Type B pancreatic cell (in vitro differentiated cells): ENCODE results near the gene POLR3K. TPM values are rescaled to one million over a fixed set of nuclear protein-coding genes. Genes with fewer than 3 reads are reported as not detected.

Experiments
- DNase-seq: peaks from one replicate; pipeline ENCODE4 v3.0.0; 2021; ENCODE audit warnings: mixed read lengths; ENCODE audit not compliant: unreplicated experiment; ENCODE audit errors: extremely low spot score
- H3K27ac Mint-ChIP-seq: 2 replicates; pipeline ENCODE4 v1.8.0; 2021; ENCODE audit warnings: mild to moderate bottlenecking, mixed read lengths
- H3K27me3 Mint-ChIP-seq: 2 replicates; pipeline ENCODE4 v1.8.0; 2021; ENCODE audit warnings: mixed read lengths
- H3K36me3 Mint-ChIP-seq: 2 replicates; pipeline ENCODE4 v1.8.0; 2021; ENCODE audit warnings: mixed read lengths
- H3K4me1 Mint-ChIP-seq: one replicate; pipeline ENCODE4 v1.8.0; 2021; ENCODE audit warnings: mixed read lengths; ENCODE audit not compliant: unreplicated experiment
- H3K4me3 Mint-ChIP-seq: 2 replicates; pipeline ENCODE4 v1.8.0; 2021; ENCODE audit warnings: mild to moderate bottlenecking, mixed read lengths
- H3K9me3 Mint-ChIP-seq: 2 replicates; pipeline ENCODE4 v1.8.0; 2021; ENCODE audit warnings: mixed read lengths
- total RNA-seq: library from RNA; stranded (reverse); gene quantifications from 2 replicates; pipeline ENCODE4 v1.2.1, GENCODE V29; 2021; ENCODE audit warnings: low replicate concordance
- TF ChIP-seq, protein P1 (sequence below): fragments of 200-600 bp; sonication (generic); conservative IDR thresholded peaks from 2 replicates; pipeline ENCODE4 v1.5.0; 2021; ENCODE audit warnings: antibody characterized with exemption, mild to moderate bottlenecking

The POLR3K gene
- total RNA-seq, 1 donor from 2014 or later = 17.6 TPM

DNA sequence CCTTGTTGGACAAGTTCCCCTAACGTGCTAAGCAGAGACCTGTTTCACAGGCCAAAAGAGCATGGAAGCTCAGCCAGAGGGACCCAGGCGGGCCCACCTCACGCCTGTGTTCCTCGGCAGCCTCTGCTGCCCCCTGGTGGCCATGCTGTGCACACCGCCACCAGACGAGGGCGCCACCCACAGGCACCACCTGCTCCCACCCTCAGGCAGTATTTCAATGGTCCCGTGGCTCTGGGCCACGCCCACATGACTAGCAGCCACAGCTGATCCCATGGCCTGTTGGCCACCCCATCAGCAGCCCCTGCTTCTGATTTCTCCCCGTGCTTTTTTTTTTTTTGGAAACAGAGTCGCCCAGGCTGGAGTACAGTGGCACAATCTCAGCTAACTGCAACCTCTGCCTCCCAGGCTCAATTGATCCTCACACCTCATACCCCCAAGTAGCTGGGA, 43.5 kb upstream of the POLR3K start:
- H3K4me1 Mint-ChIP-seq = no peaks in the 10 kb centered on the region
- H3K36me3 Mint-ChIP-seq = no peaks in the 10 kb centered on the region
- TF ChIP-seq, protein P1, sequence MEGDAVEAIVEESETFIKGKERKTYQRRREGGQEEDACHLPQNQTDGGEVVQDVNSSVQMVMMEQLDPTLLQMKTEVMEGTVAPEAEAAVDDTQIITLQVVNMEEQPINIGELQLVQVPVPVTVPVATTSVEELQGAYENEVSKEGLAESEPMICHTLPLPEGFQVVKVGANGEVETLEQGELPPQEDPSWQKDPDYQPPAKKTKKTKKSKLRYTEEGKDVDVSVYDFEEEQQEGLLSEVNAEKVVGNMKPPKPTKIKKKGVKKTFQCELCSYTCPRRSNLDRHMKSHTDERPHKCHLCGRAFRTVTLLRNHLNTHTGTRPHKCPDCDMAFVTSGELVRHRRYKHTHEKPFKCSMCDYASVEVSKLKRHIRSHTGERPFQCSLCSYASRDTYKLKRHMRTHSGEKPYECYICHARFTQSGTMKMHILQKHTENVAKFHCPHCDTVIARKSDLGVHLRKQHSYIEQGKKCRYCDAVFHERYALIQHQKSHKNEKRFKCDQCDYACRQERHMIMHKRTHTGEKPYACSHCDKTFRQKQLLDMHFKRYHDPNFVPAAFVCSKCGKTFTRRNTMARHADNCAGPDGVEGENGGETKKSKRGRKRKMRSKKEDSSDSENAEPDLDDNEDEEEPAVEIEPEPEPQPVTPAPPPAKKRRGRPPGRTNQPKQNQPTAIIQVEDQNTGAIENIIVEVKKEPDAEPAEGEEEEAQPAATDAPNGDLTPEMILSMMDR = peak; percentile 98
- peak; percentile 90 for DNase-seq
- H3K27me3 Mint-ChIP-seq = no peaks in the 10 kb centered on the region
- H3K27ac Mint-ChIP-seq = no peak overlapping the region
- no peaks in the 10 kb centered on the region for H3K9me3 Mint-ChIP-seq
- no peak overlapping the region for H3K4me3 Mint-ChIP-seq

DNA sequence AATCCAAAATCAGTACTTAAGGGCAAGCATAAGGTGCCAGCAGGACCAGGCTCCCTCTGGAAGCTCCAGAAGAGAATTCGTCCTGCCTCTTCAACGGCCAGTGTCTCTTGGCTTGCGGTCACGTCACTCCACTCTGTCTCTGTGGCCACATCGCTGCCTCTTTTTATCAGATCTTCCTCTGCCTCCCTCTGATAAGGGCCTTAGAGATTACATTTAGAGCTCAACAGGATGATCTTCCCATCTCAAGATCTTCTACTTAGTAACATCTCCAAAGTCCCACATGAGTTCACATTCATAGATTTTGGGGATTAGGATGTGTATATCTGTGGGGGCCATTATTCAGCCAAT, 41.5 kb upstream of the POLR3K start:
- H3K36me3 Mint-ChIP-seq = no peaks in the 10 kb centered on the region
- no peaks in the 10 kb centered on the region for H3K9me3 Mint-ChIP-seq
- H3K27me3 Mint-ChIP-seq = no peaks in the 10 kb centered on the region
- no peaks in the 10 kb centered on the region for H3K4me1 Mint-ChIP-seq
- no peak for DNase-seq
- no peak overlapping the region for H3K27ac Mint-ChIP-seq
- no peak overlapping the region for H3K4me3 Mint-ChIP-seq
- TF ChIP-seq, protein P1 = no peak

DNA sequence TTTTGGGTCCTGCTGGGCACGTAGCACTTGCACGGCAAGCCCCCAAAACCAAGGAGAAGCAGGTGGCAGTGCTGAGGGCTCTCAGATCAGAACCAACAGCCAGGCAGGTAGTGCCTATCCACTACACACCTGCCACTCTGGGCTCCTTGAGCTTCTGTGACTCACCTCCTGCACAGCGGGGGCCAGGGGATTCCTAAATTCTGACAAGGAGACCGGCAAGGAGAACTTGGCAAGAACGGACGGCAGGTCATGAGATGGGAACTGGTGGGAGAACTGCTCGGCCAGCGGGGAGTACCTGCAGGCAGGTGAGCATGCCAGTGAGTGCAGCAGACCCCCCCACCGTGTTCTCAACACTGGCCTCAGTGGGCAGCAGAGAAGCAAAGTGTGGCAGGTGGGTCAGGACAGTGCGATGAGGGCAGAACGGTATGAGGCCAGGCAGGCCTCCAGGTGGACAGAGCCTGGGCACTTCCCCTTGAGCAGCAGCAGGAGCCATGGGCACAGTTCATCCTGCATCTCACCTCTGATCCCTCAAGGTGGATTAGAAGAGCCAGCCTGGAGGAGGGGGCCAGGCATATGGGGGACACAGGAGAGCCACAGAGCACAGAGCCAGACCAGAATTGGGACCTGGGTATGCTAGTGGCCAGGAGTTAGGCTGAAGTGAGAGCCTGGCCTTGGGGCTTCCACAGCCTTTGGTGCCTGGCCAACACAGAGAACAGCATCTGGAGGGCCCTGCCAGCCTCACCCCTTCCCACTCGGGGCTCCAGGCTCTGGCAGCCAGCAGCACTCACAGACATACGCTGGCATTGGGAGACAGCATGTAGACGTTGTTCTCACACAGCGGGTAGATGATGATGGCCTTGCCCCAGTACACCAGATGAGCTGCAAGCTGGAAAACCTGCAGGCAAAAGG, 39.3 kb upstream of the POLR3K start:
- no peak overlapping the region for H3K27ac Mint-ChIP-seq
- no peak for DNase-seq

DNA sequence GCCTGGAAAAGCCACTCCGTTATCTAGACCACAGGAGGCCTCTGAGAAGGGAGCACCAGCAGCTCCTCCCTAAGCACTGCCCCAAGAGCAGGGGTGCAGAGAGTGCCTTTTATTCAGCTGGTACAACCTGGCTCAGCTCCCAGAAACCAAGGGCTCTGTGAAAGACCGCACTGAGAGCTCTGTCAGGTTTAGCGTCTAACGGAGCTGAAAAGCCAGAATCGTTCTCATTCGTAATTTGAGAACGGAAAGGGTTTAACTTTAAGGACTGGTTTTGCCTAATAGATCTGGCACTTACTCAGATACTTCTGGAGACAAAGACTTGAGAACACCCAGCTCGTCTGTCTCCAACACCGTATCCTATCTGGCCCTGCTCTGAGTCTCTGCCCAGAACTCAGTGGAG, 38.1 kb upstream of the POLR3K start:
- TF ChIP-seq, protein P1 = no peak
- H3K4me3 Mint-ChIP-seq = no peak overlapping the region
- no peaks in the 10 kb centered on the region for H3K27me3 Mint-ChIP-seq
- H3K36me3 Mint-ChIP-seq = no peaks in the 10 kb centered on the region
- no peak overlapping the region for H3K27ac Mint-ChIP-seq
- H3K4me1 Mint-ChIP-seq = no peaks in the 10 kb centered on the region
- H3K9me3 Mint-ChIP-seq = no peaks in the 10 kb centered on the region
- DNase-seq = no peak

More for the DNA sequence above, 39.3 kb upstream of the POLR3K start:
- H3K4me1 Mint-ChIP-seq = no peaks in the 10 kb centered on the region
- H3K36me3 Mint-ChIP-seq = no peaks in the 10 kb centered on the region
- TF ChIP-seq, protein P1 = no peak
- no peak overlapping the region for H3K4me3 Mint-ChIP-seq
- no peaks in the 10 kb centered on the region for H3K27me3 Mint-ChIP-seq
- H3K9me3 Mint-ChIP-seq = no peaks in the 10 kb centered on the region

DNA sequence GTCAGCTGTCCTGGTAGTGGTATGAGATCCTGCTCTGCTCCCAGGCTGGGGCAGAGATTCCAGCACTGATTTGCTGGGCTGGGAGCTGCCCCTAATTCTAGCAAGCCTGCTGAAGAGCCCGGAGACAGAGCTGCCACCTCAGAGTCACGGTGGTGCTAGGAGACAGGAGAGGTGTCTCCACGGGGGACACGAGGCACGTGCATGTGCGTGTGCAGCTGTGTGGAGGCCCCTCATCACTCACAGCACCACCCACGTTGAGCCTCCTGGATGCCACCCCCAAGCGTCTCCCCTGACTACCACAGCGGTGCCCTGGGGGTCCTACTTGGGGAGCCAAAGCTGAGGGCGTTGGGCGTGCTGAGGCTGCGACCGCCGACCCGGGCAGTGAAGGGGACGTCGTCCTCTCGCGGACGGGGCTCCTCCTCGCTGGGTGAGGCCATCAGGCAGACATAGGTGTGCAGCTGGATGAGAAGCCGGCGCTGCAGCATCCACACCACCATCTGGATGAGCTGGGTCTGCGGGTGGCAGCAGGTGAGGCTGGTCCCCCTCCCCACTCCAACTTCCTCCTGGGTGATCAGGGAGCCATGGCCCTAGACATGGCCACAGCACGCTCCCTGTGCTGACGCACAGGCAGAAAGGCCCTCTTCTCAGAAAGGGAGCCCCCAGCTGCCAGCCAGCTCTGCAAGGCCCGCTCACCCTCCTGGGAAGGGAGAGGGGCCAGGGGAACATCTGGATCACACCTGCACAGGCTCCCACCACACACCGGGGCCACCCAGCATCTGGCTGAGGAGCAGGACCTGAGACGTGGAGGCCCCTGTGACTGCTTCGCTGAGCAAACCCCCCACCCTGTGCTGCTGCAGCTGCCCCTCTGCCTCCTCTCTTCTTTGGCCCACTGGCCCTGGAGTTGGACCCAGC, 36.2 kb upstream of the POLR3K start:
- Mint-ChIP-seq H3K9me3 (no peaks in the 10 kb centered on the region), H3K4me3 (no peak overlapping the region), H3K27ac (no peak overlapping the region), H3K36me3 (no peaks in the 10 kb centered on the region), H3K27me3 (no peaks in the 10 kb centered on the region), H3K4me1 (no peaks in the 10 kb centered on the region)
- DNase-seq = no peak
- TF ChIP-seq, protein P1 = no peak
